ENCODE data around the gene SPATA31D4.

GRCh38 chr9:81890104-81890503 is 38.1 kb upstream of the SPATA31D4 start:
- TF ChIP-seq CTCF (IDR thresholded peaks at IDR 0.05) (no peak), POLR2A (IDR thresholded peaks at IDR 0.05) (no peak), POLR2AphosphoS5 (IDR thresholded peaks at IDR 0.05) (no peak), EP300 (IDR thresholded peaks at IDR 0.05) (no peak)
